Smooth muscle cell (in vitro differentiated cells): ENCODE results near the gene UROS. TPM values are rescaled to one million over a fixed set of nuclear protein-coding genes. Genes with fewer than 3 reads are reported as not detected.

ENCODE experiments used
- DNase-seq: peaks from one replicate; lab custom pipeline; 2025; ENCODE audit not compliant: unreplicated experiment; lab: John Stamatoyannopoulos, UW
- H2AFZ ChIP-seq: fragments of 200-600 bp; sonication (generic); 2 replicates; pipeline ENCODE4 v1.6.0; 2016; ENCODE audit warnings: antibody characterized with exemption, low read depth, mild to moderate bottlenecking
- H3F3A ChIP-seq: fragments of 200-600 bp; sonication (generic); 2 replicates; pipeline ENCODE4 v1.6.0; 2017; ENCODE audit warnings: antibody characterized with exemption, low read depth
- H3K27ac ChIP-seq: fragments of 200-600 bp; sonication (generic); 2 replicates; pipeline ENCODE4 v1.5.1; 2016; ENCODE audit warnings: low read depth, mild to moderate bottlenecking
- H3K27me3 ChIP-seq: fragments of 200-600 bp; sonication (generic); 2 replicates; pipeline ENCODE4 v1.6.1; 2016; ENCODE audit warnings: low read depth, mild to moderate bottlenecking
- H3K36me3 ChIP-seq: fragments of 200-600 bp; sonication (generic); 2 replicates; pipeline ENCODE4 v1.5.1; 2016; ENCODE audit warnings: low read depth
- H3K4me1 ChIP-seq: fragments of 200-600 bp; sonication (generic); 2 replicates; pipeline ENCODE4 v1.5.1; 2016; ENCODE audit warnings: low read depth
- H3K4me2 ChIP-seq: fragments of 200-600 bp; sonication (generic); 2 replicates; pipeline ENCODE4 v1.6.0; 2016; ENCODE audit warnings: mild to moderate bottlenecking
- H3K4me3 ChIP-seq: fragments of 200-600 bp; sonication (generic); 2 replicates; pipeline ENCODE4 v1.5.1; 2016; ENCODE audit warnings: mild to moderate bottlenecking
- H3K79me2 ChIP-seq: fragments of 200-600 bp; sonication (generic); 2 replicates; pipeline ENCODE4 v1.6.0; 2016; ENCODE audit warnings: low read depth, mild to moderate bottlenecking
- H3K9ac ChIP-seq: fragments of 200-600 bp; sonication (generic); 2 replicates; pipeline ENCODE4 v1.6.0; 2016; ENCODE audit warnings: low read depth
- H3K9me3 ChIP-seq: fragments of 200-600 bp; sonication (generic); replicated peaks from 2 replicates; pipeline ENCODE4 v1.5.1; 2016; ENCODE audit warnings: low read depth
- H4K20me1 ChIP-seq: fragments of 200-600 bp; sonication (generic); 2 replicates; pipeline ENCODE4 v1.6.0; 2016; ENCODE audit warnings: low read depth
- CTCF ChIP-seq: fragments of 200-600 bp; sonication (generic); IDR thresholded peaks from 2 replicates; pipeline ENCODE4 v1.5.1; 2017; ENCODE audit warnings: borderline replicate concordance, mild to moderate bottlenecking, antibody characterized with exemption; ENCODE audit not compliant: insufficient read depth, poor library complexity, severe bottlenecking
- WGBS: methylation state at CpG from one replicate; pipeline ENCODE4 v1.1.7; 2016; ENCODE audit warnings: low lambda C conversion rate; 5-methylcytosine and 5-hydroxymethylcytosine counted together
- polyA plus RNA-seq: library from polyadenylated mRNA; unstranded; fragments of >200 nt; fragmentation: Nextera tagmentation; extraction: Ambion mirVana; gene quantifications from 2 replicates; pipeline ENCODE4 v1.2.1, GENCODE V29; 2016
- total RNA-seq: library from RNA; depleted of rRNA; stranded (reverse); fragments of >200 nt; gene quantifications from 2 replicates; pipeline ENCODE4 v1.2.3, GENCODE V29; 2014

The UROS gene
- total and polyA plus RNA-seq, 2 experiments from 2014 or later, result 43.7 to 77.5 TPM

- H3K4me3 ChIP-seq, result no peak overlapping the region
- no peaks in the 10 kb centered on the region for H3K9me3 ChIP-seq
- H3K4me1 ChIP-seq, result no peaks in the 10 kb centered on the region
- no peak overlapping the region for H2AFZ ChIP-seq
- H3K4me2 ChIP-seq, result no peak overlapping the region
- H3K27me3 ChIP-seq, result no peaks in the 10 kb centered on the region
- H3K9ac ChIP-seq, result no peak overlapping the region
- peaks cover 12% of the 10 kb centered on the region for H4K20me1 ChIP-seq
- H3K79me2 ChIP-seq, result no peaks in the 10 kb centered on the region
- peaks cover 9% of the 10 kb centered on the region for H3K36me3 ChIP-seq
- no peak for DNase-seq
- 89% methylated on average over 7 of the region's 7 CpGs for WGBS
- no peaks in the 10 kb centered on the region for H3F3A ChIP-seq
- H3K27ac ChIP-seq, result no peak overlapping the region
- TF ChIP-seq CTCF, result no peak
These were observed 20.3 kb downstream of the UROS start for GRCh38 chr10:125802739-125803138.

- Histone ChIP-seq H3K27me3 (no peaks in the 10 kb centered on the region), H4K20me1 (peaks cover 12% of the 10 kb centered on the region), H3K4me3 (no peak overlapping the region), H3F3A (no peaks in the 10 kb centered on the region), H3K4me2 (no peak overlapping the region), H3K36me3 (peaks cover 5% of the 10 kb centered on the region), H3K9ac (no peak overlapping the region), H3K9me3 (no peaks in the 10 kb centered on the region), H3K79me2 (no peaks in the 10 kb centered on the region), H3K4me1 (no peaks in the 10 kb centered on the region), H2AFZ (no peak overlapping the region), H3K27ac (no peak overlapping the region)
- 94% methylated on average over 5 of the region's 5 CpGs for WGBS
- TF ChIP-seq CTCF, result no peak
- DNase-seq, result no peak
These were observed 20.9 kb downstream of the UROS start for GRCh38 chr10:125802131-125802530.

- H3K27me3 ChIP-seq, result no peaks in the 10 kb centered on the region
- no peaks in the 10 kb centered on the region for H3K79me2 ChIP-seq
- no peak for TF ChIP-seq CTCF
- peaks cover 12% of the 10 kb centered on the region for H4K20me1 ChIP-seq
- WGBS, result 89% methylated on average over 1 of the region's 1 CpG
- DNase-seq, result no peak
- H3K9ac ChIP-seq, result no peak overlapping the region
- no peak overlapping the region for H3K27ac ChIP-seq
- H3K4me2 ChIP-seq, result no peak overlapping the region
- no peaks in the 10 kb centered on the region for H3K36me3 ChIP-seq
- H3K9me3 ChIP-seq, result no peaks in the 10 kb centered on the region
- H3F3A ChIP-seq, result no peaks in the 10 kb centered on the region
- no peak overlapping the region for H2AFZ ChIP-seq
- no peaks in the 10 kb centered on the region for H3K4me1 ChIP-seq
- H3K4me3 ChIP-seq, result no peak overlapping the region
These were observed 21.5 kb downstream of the UROS start for GRCh38 chr10:125801574-125801973.

GRCh38 chr10:125799451-125800182, 23.4 kb downstream of the UROS start:
- Histone ChIP-seq H4K20me1 (peaks cover 12% of the 10 kb centered on the region), H3K79me2 (no peaks in the 10 kb centered on the region), H3K4me2 (peak overlapping the region; percentile 36), H3K27me3 (no peaks in the 10 kb centered on the region), H3K27ac (peak overlapping the region; percentile 11), H2AFZ (no peak overlapping the region), H3F3A (no peaks in the 10 kb centered on the region), H3K4me1 (no peaks in the 10 kb centered on the region), H3K36me3 (no peaks in the 10 kb centered on the region), H3K4me3 (no peak overlapping the region), H3K9me3 (no peaks in the 10 kb centered on the region), H3K9ac (no peak overlapping the region)
- 48% methylated on average over 8 of the region's 8 CpGs for WGBS
- no peak for TF ChIP-seq CTCF
- no peak for DNase-seq
